HG02623 (cell line): ENCODE results near the gene SCMH1.
"Not testable (repeated sequence)": the region's sequence is repeated elsewhere in the genome, so short reads cannot be mapped to it uniquely, and the experiment has no call there.

Experiments
- ATAC-seq: cut with Tn5 transposase; IDR thresholded peaks from one replicate; pipeline ENCODE4 v1.9.1; 2021; ENCODE audit warnings: moderate library complexity; ENCODE audit not compliant: unreplicated experiment

Gene SCMH1

DNA sequence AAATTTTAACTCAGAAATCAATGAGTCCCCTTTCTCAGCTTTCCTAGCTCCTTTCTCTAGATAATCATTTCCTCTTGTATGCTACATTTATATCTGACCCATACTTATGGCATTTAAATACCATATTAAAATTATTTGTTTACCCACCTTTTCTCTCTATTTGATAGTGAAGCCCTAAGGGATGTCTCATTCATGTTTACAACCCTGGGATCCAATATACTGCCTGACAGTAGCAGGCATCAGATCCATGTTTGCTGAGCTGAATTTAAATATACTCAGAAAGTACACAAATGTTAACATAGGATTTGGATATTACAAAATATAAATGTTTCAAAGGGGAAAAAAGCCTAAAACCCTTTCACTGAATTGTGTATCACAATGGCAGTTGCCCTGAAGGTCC lies 26.5 kb downstream of the SCMH1 start:
- ATAC-seq: no peak

DNA sequence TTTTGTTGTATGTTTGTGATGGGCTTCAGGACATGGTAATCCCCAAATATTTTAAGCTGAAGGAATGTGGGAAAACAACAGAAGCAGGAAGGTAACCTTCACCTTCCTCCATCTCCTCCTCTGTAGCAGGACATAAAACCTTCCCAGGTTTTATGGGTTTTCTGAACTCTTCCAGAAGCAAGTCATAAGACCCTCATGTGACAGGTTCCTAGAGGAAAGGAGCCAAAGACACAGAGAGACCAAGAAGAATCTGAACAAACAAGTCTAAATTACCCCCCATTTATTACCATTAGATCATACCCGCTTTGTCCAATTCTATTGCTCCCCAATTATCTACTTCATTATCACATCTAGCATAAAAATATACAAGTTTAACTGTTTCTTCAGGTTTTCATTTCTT lies 28.8 kb downstream of the SCMH1 start:
- ATAC-seq: no peak

DNA sequence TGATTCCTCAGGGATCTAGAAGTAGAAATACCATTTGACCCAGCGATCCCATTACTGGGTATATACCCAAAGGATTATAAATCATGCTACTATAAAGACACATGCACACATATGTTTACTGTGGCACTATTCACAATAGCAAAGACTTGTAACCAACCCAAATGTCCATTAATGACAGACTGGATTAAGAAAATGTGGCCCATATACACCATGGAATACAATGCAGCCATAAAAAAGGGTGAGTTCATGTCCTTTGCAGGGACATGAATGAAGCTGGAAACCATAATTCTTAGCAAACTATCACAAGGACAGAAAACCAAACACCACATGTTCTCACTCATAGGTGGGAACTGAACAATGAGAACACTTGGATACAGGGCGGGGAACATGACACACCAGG lies 30.5 kb downstream of the SCMH1 start:
- ATAC-seq: not testable (repeated sequence)

DNA sequence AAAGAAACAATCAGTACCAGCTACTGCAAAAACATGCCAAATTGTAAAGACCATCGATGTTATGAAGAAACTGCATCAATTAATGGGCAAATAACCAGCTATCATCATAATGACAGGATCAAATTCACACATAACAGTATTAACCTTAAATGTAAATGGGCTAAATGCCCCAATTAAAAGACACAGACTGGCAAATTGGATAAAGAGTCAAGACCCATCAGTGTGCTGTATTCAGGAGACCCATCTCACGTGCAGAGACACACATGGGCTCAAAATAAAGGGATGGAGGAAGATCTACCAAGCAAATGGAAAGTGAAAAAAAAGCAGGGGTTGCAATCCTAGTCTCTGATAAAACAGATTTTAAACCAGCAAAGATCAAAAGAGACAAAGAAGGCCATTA lies 35.1 kb downstream of the SCMH1 start:
- not testable (repeated sequence) for ATAC-seq

DNA sequence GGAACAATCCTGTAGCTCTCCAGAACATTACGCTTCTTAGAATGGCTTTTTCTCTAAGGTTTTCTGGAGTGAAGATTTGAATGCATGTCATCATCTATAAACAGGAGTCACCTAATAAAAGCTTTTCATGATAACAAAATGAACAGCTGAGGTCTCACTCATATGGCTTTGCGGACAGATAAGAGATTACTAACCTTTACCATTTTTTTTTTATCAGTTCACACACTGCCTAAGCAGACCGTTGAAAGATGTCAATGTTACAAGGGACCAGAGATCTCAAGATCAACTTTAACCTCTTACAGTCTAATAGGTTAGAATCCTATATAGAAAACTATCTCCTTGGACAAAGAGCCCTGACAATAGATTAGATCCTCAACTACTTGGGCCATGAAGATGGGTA lies 41.4 kb downstream of the SCMH1 start:
- ATAC-seq: no peak

DNA sequence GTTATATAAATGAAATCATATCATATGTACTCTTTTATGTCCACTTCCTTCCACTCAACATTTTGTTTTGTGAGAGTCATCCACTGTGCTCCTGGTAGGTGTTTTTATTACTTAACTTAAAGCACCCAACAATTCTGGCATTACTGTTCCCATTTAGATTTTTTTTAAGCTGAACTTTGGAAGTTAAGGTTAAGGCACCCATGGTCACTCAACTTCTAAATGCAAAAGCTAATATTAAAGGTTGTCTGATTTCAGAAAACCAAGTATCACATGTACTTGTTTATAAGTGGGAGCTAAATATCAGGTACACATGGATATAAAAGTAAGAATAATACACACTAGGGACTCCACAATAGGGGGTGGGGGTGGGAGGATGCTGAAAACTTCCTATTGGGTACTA lies 42.7 kb downstream of the SCMH1 start:
- no peak for ATAC-seq

DNA sequence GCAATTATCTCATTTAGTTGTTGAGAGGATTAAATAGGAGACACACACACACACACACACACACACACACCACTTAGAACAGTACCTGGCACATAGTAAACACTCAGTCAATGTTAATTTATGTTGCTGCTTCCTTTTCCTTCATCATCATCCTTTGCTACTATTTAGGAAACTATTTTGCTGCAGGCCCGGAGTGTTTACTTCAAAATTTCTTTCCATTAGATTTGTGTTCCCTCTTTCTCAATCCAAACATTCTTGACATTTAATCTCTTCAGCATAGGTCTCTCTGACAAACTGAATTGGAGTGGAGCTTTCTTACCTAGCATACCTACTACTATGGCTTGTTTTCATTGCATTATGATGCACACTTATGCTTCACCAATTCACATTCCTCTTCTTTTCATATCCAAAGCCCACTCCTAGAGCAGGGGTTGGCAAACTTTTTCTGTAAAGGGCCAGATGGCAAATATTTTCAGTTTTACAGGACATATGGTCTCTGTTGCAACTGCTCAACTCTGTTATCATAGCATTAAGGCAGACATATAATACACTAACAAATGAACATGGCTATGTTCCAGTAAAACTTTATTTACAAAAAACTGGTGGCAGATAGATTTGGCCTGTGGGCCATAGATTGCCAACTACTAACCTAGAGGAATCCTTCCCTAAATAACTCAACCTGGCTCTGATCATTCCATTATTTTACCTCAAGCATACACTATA lies 49.5 kb downstream of the SCMH1 start:
- no peak for ATAC-seq

DNA sequence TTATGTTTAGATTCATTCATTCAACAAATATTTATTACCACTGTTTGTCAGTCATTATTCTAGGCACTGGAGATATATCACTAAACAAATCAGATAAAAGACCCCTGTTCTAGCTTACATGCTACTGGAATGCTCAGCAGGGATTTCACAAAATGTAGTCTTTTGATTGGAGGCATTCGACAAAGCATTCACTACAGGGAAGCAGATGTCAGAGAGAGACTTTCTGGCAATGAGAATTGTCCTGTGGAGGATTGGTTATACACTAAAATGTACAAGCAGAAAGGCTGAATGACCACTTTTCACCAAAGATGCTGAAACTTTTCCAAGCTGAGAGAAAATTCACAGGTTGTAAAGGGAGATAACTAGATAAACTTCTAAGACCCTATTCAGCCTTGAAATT lies 57.7 kb downstream of the SCMH1 start:
- no peak for ATAC-seq

DNA sequence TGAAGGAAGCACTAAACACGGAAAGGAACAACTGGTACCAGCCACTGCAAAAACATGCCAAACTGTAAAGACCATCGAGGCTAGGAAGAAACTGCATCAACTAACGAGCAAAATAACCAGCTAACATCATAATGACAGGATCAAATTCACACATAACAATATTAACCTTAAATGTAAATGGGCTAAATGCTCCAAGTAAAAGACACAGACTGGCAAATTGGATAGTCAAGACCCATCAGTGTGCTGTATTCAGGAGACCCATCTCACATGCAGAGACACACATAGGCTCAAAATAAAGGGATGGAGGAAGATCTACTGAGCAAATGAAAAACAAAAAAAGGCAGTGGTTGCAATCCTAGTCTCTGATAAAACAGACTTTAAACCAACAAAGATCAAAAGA lies 63.9 kb downstream of the SCMH1 start:
- ATAC-seq: not testable (repeated sequence)

DNA sequence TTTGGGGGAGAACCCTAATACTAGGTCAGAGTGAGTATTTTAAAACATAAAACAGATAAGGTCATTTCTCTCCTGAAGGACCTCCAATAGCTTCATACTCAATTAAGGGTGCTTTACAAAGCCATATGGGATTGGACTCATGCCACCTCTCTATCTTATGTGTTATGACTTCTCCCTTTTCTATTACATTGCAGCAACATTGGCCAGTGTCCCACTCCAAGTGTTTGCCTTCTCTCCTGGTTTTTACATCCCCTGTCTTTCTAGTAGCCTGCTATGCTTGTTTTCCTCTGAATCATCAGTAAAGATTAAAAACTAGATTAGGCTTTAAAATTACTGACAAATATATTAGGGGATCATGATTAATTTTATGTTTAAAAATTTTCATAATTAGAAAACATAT lies 66.6 kb downstream of the SCMH1 start:
- no peak for ATAC-seq

DNA sequence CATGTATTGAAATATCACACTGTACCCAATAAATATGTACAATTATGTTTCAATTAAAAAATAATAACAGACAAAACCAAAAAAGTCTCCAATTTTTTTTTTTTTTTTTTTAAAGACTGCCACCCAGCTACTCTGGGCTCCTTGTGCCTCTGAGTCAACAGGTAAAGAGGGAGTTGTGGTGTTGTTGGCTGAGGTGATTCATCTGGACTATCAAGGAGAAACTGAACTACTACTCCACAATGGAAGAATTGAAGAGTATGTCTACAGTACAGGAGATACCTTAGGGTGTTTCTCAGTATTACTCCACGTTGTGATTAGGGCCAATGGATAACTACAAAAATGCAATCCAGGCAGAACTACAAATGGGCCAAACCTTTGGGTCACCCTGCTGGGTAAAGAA lies 67.9 kb downstream of the SCMH1 start:
- ATAC-seq: no peak

DNA sequence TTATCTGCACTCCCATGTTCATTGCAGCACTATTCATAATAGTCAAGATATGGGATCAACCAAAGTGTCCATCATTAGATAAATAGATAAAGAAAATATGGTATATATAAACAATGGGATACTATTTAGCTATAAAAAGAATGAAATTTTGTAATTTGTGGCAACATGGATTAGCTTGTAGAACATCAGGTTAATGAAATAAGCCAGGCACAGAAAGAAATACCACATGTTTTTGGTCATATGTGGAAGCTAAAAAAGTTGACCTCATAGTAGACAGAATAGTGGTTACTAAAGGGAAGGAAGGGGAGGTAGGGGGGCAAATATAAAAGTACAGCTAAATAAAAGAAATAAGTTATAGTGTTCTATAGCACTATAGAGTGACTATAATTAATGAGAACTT lies 68.5 kb downstream of the SCMH1 start:
- no peak for ATAC-seq

DNA sequence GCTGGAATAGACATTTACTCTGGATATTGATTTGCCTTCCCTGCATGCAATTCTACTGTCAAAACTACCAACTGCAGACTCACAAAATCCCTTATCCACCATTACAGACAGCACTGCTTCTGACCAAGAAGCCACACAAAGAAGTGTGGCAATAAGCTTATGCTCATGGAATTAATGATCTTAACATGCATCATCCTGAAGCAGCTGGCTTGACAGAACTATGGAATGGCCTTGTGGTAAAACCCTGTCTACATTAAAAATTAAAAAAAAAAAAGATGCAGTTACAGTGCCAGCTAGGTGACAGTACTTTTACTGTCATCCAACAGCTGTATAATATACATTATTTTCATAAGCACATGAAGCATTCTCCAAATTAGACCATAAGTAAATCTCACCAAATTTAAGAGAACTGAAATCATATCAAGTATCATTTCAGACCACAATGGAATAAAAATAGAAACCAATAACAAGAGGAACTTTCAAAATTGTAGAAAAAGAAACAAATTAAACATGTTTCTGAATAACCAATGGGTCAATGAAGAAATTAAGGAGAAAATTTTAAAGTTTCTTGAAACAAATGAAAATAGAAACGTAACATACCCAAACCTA lies 70.7 kb downstream of the SCMH1 start:
- ATAC-seq: no peak

DNA sequence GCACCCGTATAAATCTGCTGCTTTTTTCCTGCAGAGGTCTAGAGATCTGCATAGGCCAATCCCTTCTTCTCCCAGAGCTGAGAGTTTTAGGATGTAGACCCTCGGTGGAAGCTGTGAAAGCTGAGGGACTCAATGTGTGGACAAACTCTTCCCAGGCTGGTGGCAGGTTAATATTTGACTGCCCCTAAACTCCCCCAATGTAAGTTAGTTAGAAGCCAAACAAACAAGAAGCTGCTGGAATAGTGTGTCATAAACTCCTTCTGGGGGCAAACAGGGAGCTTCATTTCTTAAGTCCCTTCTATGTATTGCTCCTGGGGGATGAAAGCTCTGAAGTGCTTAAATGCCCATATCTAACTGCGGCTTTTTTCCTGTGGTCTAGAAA lies 72.3 kb downstream of the SCMH1 start:
- ATAC-seq: no peak

DNA sequence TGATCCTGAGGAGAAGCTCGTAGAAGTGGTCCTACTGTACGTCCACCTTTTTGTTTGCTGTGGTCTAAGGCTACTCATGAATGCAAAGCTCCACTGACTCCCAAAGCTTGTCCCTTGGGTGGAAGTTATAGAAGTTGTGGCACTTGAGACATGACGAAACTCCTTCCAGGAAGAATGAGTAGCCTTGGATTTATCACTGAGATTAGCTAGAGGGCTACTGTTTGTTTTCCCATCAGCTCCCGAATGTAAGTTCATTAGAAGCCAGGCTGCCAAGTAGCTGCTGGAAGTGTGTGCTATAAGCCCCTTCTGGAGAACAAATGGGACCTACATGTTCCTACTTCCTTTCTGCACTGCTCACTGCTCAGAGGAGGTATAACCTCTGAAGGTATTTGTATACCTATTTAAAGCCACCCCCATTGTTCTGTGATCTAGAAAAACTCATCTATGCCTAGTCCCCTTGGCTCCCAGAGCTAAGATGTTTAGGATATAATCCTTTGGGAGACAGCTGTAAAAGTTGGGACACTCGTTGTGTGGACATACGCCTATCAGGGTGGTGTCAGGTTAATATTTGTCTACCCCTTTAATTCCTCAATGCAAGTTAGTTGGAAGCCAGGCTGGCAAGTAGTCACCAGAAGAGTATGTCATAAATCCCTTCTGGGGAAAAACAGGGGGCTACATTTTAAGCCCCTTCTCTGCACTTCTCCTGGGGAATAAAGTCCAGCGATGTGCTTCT lies 72.9 kb downstream of the SCMH1 start:
- no peak for ATAC-seq

DNA sequence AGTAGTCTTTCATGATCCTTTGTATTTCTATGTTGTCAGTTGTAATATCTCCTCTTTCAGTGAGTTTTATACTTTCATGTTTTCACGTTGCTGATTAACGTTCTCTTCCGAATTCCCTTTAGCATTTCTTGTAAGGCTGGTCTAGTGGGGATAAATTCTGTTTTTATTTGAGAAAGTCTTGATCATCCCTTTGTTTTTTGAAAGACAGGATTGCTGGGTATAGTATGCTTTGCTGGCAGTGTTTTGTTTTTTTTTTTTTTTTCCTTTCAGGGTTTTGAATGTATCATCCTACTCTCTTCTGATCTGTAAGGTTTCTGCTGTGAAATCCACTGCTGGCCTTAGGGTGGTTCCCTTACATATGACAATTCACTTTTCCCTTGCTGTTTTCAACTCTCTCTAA lies 74.4 kb downstream of the SCMH1 start:
- ATAC-seq: no peak

DNA sequence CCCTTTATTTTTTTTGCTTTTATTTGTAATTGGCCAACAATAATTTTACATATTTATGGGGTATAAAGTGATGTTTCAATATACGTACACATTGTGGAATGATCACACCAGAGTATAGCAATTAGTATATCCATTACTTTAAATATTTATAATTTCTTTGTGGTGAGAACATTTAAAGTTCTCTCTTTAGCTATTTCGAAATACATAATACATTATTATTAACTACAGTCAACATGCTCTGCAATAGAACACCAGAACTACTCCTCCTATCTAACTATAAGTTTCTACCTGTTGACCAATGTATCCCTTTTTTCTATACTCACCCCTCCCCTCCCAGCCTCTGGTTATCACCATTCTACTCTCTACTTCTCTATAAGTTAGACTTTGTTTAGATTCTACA lies 77.4 kb downstream of the SCMH1 start:
- ATAC-seq: no peak

DNA sequence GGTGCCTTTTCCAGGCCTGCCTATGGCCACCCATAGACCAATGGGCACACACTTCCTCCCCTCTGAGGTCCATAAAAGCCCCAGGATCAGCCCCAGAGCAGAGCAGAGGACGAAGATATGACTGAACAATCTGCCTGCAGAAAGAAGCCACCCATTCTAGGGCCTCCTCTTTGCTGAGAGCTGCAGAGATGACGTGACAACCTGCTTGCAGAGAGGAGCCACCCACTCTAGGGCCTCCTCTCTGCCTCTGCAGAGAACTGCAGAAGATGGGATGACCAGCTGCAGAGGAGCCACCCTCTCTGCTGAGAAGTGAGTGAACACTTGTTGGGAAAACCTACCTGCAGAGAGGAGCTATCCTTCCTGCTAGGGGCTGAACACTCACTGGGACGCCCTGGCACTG lies 79.7 kb downstream of the SCMH1 start:
- no peak for ATAC-seq

DNA sequence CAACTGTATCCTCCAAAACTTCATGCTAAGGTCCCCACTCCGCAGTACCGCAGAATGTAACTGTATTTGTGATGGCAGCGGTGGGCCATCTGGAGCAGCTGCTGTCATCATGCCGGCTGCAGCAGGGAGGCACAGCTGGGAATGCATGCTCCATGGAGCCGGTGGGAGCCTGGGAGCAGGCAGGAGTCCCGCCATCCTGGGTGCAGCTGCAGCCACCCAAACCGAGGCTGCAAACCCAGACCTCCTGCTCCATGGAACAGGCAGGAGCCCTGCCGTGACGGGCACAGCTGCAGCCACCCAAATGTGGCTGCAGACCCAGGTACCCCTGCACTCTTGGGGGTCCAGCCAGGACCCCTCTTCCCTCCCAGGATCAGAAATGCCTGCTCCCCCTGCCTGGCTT lies 80.3 kb downstream of the SCMH1 start:
- ATAC-seq: no peak

DNA sequence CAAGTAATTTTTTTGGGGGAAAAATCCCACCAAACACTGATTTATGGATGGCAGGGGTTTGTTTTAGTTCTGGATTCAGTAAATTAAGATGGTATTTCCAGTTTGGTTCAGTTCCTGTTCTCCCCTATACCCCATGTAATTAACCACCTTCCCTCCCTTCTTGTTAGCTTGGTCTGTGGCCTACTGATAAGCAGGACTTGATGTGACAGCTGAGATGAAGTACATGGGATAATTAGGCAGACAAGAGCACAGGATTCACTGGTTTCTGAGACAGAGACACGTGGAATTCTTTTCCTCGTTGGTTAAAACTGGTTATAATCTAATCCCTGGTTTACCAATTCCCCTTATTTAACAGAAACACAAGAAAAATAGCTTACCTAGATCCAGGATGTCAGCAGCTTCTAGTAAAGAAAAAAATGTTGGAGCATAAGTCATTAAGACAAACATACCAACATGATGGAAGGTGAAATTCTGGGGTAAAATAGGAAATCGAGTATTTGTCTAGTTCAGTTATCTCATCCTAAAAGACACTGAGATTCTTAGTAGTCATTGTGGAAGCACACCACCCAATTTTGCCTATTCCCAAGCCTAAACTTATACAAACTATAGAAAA lies 81.5 kb downstream of the SCMH1 start:
- ATAC-seq: no peak

DNA sequence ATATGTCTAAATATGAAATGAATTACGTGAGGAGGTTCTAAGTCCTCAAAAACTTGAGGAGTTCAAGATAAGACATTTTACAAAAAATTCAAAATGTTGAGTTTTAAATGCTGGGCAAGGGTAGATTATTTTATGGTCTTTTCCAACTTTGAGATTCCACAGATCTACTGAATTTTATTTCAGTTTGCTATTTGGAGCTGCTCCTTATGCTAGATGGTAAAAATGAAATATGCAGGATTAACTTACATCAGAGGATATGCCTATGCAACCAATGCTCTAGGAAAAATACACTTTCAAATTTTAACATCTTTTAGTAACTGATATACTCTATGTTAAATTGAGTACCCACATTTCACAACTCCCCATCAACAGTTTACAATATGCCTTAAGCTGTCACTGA lies 83.1 kb downstream of the SCMH1 start:
- no peak for ATAC-seq
